HuH-7.5 (cell line): ENCODE data around the gene METTL25B.

Experiments used
- DNase-seq: peaks from one replicate; pipeline ENCODE4 v3.0.0; 2011; ENCODE audit warnings: low spot score

METTL25B gene

DNA sequence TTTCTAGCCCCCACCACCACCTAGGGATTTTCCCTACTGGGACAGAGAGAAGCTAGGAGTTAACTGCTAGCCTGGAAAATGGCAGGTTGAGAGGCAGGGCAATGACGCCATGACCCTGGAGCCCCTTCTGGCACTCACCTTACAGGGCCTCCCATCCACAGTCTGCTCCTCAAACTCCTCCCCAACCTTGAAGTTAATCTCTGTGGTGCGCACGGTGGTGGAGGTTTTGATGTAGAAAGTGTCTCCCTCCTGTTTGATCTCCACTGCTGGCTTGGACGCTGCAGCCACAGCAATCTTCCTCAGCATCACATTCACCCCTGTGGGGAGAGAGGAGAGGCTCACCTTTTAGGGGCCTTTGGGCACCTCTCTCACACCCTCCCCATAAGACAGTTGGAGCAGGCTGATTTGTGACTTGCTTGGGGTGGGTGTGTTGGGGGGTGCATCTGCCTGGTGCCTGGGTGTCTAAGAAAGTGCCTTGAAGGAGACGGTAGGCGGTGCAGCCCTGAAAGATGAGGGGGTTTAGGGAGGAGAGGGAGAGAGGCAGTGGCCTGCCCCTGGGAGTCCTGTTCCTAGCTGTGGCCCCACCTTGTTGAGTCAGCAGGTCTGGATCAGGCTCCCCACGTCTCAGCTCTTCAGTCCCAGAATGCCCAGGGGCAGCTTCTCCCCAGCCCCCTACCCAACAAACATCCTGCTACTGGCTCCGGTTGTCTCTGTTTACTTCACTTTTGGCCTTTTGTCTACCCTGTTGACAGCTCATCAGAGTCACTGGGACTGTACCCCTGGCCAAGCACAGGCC, 27.3 kb upstream of the METTL25B start:
- no peak for DNase-seq

DNA sequence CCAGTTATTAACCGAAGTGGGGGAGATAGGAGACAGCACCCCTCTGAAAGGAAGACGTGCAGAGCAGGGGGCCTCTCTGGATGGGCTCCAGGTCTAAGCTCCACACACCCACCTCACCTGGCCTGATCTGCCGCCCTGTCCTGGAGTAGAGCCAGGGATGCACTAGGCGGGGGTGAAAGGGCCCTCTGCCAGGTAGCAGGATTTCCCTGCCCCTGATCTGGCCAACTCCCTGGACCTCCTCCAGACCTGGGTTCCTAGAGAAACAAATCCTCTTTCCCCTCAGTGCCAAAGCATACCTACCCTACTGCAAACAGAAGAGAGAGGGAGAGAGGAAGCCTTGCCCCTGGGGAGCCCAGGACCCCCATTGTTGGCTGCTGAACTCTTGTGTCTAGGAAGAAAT, 24.9 kb upstream of the METTL25B start:
- no peak for DNase-seq

DNA sequence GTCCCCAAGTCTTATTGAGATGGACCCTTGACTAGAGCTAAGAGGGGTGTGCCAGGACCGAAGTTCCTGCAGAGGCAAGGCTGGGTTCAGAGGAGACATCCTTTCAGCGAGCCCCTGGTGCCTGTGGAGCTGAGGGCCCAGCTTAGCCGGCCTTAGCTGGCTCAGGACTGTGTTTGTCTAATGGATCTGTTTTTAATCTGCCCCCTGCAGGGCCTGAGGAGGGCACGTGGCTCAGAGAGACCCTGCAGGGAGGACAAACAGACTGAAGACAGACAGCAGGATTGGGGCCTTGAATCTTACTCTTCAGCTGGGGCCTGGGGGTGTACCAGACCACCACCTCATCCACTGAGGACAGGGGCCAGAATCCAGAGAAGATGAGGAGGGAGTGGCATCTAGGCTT, 24.5 kb upstream of the METTL25B start:
- no peak for DNase-seq

DNA sequence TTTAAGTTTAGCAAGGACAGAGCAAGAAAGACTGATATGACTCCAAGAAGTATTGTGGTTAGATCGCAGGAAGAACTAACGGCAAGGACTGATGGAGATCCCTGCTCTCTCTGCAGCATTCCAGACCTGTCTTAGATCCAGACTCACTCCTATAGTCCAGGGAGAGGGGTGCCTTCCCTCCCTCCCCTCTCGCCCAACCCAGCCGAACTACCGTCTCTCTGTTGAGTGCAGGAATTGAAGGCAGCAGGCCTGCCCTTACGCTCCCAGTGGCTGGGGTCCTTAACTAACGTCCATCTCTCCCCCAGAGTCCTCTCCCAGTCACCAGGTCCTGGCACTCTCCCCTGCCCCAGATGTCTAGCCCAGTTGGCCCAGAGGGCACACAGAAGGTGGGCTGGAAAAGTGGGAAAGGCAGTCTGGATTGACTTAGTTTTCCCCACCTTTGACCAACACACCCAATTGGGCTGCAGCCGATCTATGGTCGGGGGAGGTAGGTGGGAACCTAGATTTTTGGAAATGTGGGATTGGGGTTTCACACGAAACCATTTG, 24.0 kb upstream of the METTL25B start:
- no peak for DNase-seq

DNA sequence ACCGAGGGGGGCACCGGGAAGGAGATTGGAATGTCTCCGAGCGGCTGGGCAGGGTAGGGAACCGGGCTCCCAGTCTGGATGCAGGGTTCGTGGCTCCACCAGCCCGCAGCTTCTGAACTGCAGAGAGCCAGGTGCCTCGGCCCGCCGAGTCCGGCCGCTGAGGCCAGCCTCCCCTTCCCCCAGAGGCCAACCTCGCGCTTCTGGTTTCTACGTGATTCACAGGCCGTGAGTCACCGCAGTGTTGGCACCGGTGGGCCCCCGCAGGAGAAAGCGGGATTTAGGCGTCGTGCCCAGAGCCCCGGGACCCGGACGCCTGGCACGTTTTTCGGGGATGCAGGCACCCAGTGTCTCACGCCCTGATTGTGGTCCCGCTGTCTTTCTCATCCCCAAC, 23.3 kb upstream of the METTL25B start:
- DNase-seq, result no peak

DNA sequence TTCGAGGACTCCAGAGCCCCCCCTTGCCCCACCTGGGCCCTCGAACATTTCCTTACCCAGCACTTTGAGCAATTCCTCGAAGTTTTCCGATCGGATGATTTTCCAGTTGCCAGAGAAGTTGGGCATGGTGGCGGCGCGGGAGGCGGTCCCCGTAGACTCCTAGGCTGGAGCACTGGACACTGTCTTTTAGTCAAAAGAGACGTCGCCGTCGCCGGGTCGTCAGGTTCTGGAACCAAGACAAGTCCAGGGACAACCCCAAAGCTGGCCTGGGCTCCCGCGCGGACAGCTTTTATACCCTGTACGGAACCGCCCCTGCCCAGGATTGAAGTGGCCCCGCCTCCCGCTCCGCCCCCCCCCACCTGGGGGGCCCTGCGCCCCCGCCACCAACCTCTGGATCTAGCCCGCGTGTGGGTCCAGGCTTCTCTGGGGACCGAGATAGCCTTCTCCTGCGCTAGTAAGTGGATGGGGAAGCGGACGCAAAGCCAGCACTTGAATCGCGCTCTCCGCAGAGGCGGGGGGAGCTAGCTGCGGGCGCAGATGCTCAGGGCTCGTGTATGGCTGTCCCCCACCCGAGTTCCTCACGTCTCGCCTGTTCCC, 22.9 kb upstream of the METTL25B start, which contains the start of gene CRABP2:
CRABP2 (minus strand) TSS at position 263 of the 597 bp plus-strand sequence; CDS start at position 126, 137 bp downstream.
- DNase-seq, result peak; percentile 39

DNA sequence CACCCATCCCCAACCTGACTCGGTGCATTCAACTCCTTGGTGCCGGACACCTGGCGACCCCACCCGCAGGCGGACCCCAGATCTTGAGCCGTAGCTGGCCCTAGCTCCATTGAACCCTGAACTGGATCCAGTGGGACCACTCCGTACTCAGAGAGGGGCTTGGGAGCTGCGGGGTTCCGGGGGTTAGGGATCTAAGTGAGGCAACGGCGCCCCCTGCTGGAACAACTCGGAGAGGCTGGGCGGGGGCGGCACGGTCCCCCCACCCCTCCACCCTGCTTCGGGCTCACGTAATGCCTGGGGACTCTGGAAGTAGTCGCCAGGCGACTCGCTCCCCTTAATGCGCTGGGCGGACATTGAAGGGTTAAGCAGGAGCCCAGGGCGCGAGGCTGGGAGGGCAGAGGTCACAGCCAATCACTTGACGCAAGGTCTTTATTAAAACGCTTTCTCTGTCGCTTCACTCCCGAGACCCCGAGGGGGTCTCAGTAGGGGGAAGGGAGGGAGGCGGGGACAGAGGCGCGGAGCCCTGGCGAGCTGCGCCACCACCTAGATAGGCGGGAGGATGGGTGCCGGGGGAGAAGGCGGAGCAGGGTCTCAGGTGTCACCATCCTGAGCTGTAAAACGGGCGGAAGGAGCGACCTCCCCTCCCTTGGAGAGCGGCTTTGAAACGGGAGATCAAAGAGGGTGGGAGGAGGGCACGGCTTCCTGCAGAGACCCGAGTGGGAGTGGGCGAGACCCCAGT, 22.2 kb upstream of the METTL25B start:
- DNase-seq, result peak; percentile 80

DNA sequence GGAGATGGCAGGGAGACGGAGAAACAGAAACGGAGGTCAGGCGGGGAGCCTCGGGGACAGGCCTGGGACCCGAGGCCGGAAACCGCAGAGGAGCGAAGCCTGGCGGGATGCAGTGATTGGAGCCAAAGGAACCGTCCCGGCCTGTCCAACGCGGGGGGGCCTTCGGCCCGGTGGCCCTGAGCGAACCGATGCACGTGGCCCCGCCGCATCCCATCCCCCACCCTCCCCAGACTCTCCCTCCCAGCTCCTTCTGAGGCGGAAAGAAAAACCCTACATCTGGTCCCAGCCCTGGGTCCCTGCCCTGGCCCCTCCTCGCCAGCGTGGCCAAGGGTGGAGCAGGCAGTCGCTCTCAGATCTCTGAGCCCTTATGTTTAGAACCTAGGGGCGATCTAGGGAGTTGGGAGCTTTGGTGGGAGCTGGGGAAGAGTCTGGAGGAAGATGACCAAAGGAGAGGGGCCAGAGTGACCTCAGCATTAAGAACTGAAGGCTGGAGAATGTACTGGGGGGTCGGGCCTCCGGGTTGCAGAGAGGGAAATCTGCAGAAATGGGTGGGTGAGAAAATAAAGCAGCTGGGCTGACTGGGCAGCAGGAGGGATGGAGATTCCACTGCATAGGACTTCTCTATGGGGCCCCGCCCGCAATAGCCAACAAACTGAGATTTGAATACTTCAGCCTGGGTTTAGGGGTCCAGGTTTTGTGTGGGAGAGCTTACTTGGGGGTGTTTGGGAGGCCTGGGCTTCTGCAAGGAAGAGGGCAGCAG, 21.4 kb upstream of the METTL25B start:
- DNase-seq, result no peak

DNA sequence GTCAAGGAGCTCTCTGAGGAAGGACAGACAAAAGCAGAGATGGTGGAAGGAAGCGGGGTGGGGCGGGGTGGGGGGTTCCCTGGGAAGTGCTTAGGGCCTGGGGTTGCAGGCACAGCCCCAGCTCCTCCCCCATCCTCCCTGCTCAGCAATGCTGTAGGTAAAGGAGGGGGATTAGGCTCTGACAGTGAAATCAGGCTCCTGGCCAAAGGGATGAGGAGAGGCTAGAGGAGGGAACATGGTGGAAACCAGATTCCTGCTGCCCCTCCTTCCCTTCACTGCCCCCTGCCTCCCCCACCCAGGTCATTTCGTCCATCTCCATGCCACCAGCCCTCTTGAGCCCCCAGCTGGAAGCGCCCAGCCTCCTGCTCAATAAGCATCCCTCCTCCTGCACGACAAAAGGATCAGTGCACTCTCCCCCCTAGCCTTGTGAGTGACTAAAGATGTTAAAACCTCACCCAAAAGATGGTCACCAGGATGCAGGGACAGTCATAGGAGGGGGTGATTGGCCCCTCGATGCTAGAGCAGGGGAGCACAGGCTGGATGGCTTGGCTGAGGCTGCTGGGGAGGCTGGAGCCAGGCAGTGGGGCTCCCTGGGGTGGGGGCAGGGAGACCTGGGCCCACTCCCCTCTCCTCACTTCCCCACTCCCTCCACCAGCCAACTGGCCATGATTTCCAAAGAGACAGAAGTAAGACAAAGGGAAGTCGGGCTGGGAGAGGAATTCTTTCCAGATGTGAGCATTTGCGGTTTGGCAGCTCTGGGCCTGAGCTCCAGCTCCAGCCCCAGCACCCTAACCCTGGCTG, 20.7 kb upstream of the METTL25B start:
- no peak for DNase-seq

DNA sequence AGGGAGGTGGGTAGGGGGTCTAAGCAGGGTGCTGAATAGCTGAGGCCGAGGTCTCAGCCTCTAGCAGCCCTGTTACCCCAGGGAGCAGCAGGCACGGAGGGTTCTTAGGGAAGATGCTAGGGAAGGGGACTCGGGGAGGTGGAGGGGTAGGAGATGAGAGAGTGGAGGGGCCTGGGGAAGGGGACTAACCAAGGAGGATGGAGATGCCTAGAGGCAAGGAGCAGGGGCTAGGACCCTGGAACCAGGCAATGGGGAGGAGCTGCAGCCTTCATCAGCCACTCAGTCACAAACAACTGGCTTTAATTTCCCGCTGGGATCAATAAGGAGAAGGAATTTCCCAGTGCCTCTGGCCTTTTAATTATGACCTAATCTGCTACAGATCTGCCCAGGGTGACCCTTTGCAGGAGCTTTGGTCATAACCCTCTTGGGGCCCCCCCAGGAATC, 20.0 kb upstream of the METTL25B start:
- DNase-seq, result no peak

DNA sequence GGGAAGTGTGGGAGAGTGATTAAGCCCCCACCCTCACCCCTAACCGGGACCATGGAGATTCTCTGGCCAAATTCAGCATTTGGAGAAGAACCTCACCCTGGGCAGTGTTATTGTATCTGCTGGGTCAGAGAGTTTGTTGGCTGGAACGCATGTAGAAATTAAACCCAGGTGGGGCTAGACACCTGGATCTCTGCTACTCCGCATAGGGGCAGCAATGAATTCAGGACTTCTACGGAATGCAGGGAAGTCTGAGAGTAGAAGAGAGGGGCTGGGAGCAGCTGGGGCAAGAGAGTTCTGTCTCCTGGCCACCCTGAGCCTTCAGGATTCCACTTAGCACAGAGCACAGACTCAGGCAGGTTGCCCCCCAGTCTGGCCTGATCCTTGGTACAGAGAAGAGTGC, 19.2 kb upstream of the METTL25B start:
- DNase-seq, result no peak

DNA sequence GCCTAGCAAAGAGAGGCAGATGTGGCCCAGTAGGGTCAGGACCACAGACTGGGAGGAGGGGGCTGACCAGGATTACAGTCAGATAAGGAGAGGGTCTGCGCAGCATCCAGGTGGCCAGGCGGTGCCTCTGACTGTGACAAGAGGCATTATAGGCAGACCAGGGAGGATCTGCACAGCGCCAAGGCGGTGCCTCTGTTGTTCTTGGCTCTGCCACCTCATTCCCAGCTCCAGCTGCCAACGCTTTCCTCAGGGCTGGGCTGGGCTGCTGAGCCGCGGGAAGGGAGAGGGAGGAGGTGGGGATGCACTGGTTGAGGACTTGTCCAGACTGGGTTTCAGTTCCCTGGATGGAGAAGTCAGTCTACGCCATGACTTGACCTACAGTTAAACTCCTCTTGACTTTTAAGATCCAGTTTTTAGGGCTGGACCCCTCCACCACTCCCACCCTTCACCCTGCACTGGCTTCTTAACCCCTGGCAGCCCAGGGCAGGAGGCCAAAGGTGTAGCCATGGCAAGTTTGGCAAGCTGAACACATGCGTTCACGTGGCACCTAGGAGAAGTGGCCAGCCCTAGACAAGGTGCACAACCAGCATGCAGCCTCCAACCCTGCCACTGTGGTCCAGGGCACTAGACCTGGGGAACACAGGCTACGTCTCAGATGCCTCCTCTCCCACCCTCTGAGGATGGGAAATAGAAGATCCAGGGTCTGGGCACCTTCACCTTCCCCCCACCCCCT, 18.3 kb upstream of the METTL25B start:
- no peak for DNase-seq

DNA sequence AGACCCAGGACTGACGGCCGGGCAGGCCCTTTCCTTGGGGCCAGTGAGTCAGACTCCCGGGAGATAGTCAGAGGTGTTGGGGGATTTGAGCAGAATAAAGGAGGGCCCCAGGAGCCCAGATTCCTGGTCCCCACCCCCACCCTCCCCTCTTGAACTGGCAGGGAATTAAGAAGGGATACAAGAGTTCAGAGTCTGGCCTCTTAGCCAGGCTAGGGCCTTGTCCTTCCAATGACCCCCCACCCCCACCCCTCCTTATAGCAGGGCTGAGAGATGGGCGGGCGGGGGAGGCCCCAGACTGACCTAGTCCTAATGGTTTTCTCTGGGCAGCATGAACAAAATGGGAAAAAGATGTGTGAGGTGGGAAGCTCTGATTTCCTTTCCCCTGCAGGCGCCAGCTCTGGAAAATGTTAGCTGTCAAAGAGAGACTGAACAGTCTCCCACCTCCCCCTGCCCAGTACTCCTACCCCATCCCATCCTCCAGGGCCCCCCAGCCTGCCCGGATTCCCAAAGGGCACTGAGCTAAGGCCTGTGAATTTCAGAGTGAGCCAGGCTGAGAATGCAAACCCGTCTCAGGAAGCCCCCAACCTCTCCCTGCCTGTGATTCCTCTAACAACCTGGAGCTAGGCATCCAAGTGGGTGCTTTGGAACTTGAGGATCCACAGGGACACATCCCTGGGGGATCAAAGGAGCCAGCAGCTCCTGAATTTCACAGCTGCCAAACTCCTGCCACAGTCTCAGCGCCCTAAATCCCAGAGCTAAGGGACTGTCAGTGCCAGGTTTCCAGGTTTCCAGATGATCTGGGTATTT, 17.1 kb upstream of the METTL25B start:
- DNase-seq, result no peak

DNA sequence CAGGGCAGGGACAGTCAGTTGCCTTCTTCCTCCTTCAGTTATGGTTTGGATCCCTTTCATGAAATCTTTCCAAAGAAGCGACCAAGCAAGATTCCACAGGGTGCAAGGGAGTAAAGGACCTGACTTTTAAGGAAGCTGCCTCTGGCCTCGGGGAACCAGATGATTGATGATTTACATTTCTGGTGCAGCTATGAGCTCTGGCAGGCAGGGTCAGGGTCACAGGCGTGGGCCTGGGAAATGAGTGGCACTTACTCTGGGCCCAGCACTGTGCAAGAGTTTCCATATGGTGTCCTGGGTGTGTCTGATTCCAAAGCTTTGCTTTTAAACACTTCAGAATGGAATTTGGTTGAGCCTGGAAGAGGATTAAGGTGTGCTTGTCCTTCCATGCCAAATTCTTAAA, 15.6 kb upstream of the METTL25B start:
- DNase-seq, result no peak

DNA sequence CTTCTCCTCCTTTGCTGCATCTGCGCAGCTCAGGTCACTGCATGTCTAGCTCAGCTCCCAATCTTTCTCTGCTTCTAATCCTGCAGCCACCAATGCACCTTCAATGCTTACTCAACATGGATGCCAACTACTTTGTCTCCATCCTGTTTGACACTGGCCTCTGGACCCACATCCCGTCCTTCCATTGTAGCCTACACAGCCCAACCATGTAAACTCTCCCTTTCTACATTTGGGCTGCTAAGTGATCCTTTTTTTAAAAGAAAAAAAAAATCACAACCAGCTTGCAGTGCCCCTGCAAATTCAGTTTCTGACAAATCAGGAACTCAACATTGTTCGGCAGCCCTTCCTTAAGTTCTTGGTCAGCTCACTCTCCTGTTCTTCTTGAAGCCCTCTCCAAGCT, 13.4 kb upstream of the METTL25B start:
- no peak for DNase-seq

DNA sequence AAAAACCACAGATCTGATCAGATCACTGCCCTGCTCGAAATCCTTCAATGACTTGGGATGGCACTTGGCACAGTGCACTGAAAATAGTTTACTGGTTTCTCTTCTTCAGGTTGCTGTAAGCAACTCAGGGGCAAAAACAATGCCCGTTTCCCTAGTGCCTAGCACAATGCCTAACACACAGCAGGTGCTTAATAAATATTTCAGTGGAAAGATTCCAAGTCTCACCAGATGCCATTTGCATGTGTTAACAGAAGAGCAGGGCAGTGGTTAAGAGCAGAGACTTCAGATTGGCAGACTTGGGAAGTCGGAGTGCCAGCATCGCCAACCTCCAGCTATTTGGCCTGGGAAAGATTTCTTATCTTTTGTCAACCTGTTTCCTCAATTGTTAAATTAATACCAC, 10.9 kb upstream of the METTL25B start:
- no peak for DNase-seq

DNA sequence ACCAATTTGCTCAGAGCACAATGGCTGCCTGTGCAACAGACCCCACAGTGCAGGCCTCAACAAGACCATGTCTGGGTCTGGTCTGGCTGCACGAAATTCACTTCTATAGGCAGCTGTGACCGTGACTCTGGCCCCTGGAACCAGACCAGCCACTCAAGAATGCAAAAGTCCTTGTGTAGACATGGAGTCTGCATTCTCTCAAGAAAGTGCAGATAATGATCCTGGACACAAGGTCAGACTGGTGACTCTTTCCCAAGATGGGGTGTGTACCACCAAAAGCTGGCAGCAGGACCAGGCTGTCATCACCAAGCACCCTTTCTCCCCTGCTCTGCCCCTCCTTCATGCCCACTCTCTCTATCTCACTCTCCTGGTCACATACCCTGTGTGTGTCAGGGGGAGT, 7.1 kb upstream of the METTL25B start:
- DNase-seq, result no peak

DNA sequence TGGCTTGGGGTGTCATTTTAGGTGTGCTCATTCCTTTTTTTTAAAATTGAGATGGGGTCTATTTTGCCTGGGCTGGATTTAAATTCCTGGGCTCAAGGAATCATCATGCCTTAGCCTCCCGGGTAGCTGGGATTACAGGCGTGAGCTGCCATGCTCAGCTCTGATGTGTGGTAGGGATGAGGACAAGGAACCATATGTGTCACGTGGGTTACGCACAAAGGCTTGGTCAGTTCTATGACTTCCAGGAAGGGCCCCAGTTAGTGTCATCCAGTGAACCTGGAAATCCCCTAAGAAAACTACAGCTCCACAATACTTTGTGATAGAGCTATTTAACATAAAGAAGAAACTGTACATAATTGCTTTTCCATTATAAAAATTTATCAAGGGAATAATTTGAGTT, 6.7 kb upstream of the METTL25B start:
- DNase-seq, result no peak

DNA sequence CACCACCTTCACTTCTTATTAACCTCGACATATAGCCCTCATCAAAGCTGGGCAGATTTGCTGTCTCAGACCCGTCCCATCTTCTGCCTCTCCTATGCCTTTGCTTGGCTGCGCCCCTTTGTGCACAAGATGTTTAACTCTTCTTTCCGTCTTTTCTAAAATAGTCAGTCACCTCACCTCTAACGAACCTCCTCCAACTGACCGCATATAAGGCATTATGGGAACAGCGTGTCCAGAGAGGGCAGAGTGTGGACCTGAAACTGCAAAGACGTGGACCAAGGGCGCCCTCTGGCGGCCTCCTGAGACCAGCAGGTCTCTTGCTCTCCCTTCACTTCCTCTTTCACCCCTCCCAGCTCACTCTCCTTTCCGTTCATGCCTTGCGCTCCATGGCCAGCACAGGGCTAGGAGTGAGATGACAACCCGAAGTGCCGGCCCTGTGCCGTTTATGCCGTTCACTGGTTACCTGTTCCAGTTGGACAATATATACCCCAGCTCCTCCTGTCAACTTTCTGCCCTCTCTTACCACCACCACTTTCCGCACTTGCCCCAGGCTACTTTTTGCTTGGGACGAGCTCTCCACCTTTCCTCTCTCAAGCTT, 2.5 kb upstream of the METTL25B start:
- DNase-seq, result peak; percentile 84
